ENCODE measurements around the gene SMCO3. TPM values are rescaled to one million over a fixed set of nuclear protein-coding genes. Genes with fewer than 3 reads are reported as not detected.

The SMCO3 gene
- 0.20 TPM in 1 of 2 replicates, not detected in the other for total RNA-seq (2022)
- Bru-seq, nascent RNA: percentile 27 among the genes with signal in this experiment
- BruChase-seq, experiment 1, labeled RNA remaining after a 6-hour chase: percentile 19 among the genes with signal in this experiment
- percentile 22 among the genes with signal in this experiment for BruChase-seq, experiment 2, labeled RNA remaining after a 2-hour chase
- long read RNA-seq: 0 reads

DNA sequence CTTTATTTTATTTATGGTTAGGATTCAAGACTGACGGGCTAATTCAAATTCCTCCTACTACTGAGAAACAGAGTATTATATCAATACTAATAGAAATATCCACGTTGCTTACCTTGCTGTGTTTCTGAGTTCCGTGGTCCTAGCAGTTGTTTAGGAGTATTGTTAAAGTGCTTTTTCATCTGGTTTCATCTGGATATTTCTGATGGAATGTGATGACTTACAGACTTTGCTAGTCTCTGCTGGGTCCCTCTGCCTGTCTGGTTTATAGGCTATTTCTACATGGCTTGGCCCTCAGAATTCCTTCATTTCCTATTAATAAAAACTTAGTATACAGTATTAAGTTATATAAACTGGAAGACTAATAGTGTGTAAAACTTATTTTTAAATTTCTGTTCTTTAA is at the start of gene SMCO3:
Gene SMCO3 (minus strand): TSS at position 169 of the 400 bp plus-strand sequence. CDS start 7,502 bp downstream, outside the sequence.
- DNase-seq (ENCODE audit: unreplicated experiment): no peak
- Mint-ChIP-seq H3K9me3 (ENCODE audit: unreplicated experiment) (no peaks in the 10 kb centered on the region), H3K36me3 (ENCODE audit: insufficient read depth, unreplicated experiment) (no peaks in the 10 kb centered on the region), H3K27ac (ENCODE audit: low read depth, unreplicated experiment) (peak within 1 kb of the TSS; percentile 11), H3K27me3 (ENCODE audit: insufficient read depth, unreplicated experiment) (no peaks in the 10 kb centered on the region), H3K4me3 (ENCODE audit: unreplicated experiment) (peak within 1 kb of the TSS; percentile 60), H3K4me1 (ENCODE audit: insufficient read depth, unreplicated experiment) (peaks cover 6% of the 10 kb centered on the region)
- ChIA-PET CTCF (interaction anchor here (0.6 to 1.3 kb wide), 2 partner anchors 170 to 182 kb away, joined by 3 to 12 read pairs; no protein-coding TSS in a partner anchor), POLR2A (interaction anchor here (0.8 to 2.4 kb wide), 5 partner anchors 11 to 42 kb away, joined by 3 to 9 read pairs (median 4); partner anchors contain the start of genes C12orf60 and WBP11)
- TF ChIP-seq, protein P1, sequence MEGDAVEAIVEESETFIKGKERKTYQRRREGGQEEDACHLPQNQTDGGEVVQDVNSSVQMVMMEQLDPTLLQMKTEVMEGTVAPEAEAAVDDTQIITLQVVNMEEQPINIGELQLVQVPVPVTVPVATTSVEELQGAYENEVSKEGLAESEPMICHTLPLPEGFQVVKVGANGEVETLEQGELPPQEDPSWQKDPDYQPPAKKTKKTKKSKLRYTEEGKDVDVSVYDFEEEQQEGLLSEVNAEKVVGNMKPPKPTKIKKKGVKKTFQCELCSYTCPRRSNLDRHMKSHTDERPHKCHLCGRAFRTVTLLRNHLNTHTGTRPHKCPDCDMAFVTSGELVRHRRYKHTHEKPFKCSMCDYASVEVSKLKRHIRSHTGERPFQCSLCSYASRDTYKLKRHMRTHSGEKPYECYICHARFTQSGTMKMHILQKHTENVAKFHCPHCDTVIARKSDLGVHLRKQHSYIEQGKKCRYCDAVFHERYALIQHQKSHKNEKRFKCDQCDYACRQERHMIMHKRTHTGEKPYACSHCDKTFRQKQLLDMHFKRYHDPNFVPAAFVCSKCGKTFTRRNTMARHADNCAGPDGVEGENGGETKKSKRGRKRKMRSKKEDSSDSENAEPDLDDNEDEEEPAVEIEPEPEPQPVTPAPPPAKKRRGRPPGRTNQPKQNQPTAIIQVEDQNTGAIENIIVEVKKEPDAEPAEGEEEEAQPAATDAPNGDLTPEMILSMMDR (IDR thresholded peaks at IDR 0.05; ENCODE audit: unreplicated experiment): no peak
- intact Hi-C loops (cut with micrococcal nuclease): no loop called here
- no TSS peak for BruUV-seq (replicated peaks)

DNA sequence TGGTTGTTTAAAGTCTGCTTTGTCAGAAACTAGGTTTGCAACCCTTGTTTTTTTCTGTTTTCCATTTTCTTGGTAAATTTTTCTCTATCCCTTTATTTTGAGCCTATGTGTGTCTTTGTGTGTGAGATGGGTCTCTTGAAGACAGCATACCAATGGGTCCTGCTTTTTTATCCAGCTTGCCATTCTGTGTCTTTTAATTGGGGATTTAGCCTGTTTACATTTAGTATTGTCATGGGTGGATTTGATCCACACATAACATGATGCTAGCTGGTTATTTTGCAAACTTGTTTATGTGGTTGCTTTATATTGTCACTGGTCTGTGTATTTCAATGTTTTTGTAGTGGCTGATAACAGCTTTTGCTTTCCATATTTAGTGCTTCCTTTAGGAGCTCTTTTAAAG is 46.5 kb upstream of the SMCO3 start:
- H3K27ac Mint-ChIP-seq (ENCODE audit: low read depth, unreplicated experiment): no peak overlapping the region
- DNase-seq (ENCODE audit: unreplicated experiment): no peak
- peaks cover 7% of the 10 kb centered on the region for H3K9me3 Mint-ChIP-seq (ENCODE audit: unreplicated experiment)
- BruUV-seq (replicated peaks): no TSS peak
- ChIA-PET POLR2A (interaction anchor here (0.6 kb wide), 1 partner anchor 36 kb away, joined by 4 read pairs; no protein-coding TSS in a partner anchor), CTCF (interaction anchor here (1.0 kb wide), 1 partner anchor 10 kb away, joined by 3 read pairs; no protein-coding TSS in a partner anchor)
- H3K4me1 Mint-ChIP-seq (ENCODE audit: insufficient read depth, unreplicated experiment): no peaks in the 10 kb centered on the region
- H3K4me3 Mint-ChIP-seq (ENCODE audit: unreplicated experiment): no peak overlapping the region
- intact Hi-C loops (cut with micrococcal nuclease): no loop called here
- TF ChIP-seq, protein P1 (IDR thresholded peaks at IDR 0.05; ENCODE audit: unreplicated experiment): no peak
- H3K27me3 Mint-ChIP-seq (ENCODE audit: insufficient read depth, unreplicated experiment): no peaks in the 10 kb centered on the region
- no peaks in the 10 kb centered on the region for H3K36me3 Mint-ChIP-seq (ENCODE audit: insufficient read depth, unreplicated experiment)

DNA sequence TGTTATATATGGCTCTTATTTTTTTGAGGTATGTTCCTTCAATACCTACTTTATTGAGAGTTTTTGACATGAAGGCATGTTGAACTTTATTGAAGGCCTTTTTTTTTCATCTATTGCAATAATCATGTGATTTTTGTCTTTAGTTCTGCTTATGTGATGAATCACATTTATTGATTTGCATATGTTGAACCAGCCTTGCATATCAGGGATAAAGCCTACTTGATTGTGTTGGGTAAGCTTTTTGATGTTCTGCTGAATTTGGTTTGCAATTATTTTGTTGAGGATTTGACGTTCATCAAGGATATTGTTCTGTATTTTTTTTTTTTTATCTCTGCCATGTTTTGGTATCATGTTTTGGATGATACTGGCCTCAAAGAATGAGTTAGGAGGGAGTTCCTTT is 44.5 kb upstream of the SMCO3 start:
- DNase-seq (ENCODE audit: unreplicated experiment): no peak
- ChIA-PET CTCF (no interaction called here), POLR2A (interaction anchor here (1.1 kb wide), 1 partner anchor 55 kb away, joined by 3 read pairs; the partner anchor contains the start of genes C12orf60 and WBP11)
- BruUV-seq (replicated peaks): no TSS peak
- H3K36me3 Mint-ChIP-seq (ENCODE audit: insufficient read depth, unreplicated experiment): no peaks in the 10 kb centered on the region
- no peaks in the 10 kb centered on the region for H3K4me1 Mint-ChIP-seq (ENCODE audit: insufficient read depth, unreplicated experiment)
- H3K27ac Mint-ChIP-seq (ENCODE audit: low read depth, unreplicated experiment): no peak overlapping the region
- no peak overlapping the region for H3K4me3 Mint-ChIP-seq (ENCODE audit: unreplicated experiment)
- intact Hi-C loops (cut with micrococcal nuclease): no loop called here
- TF ChIP-seq, protein P1 (IDR thresholded peaks at IDR 0.05; ENCODE audit: unreplicated experiment): no peak
- H3K9me3 Mint-ChIP-seq (ENCODE audit: unreplicated experiment): peaks cover 7% of the 10 kb centered on the region
- no peaks in the 10 kb centered on the region for H3K27me3 Mint-ChIP-seq (ENCODE audit: insufficient read depth, unreplicated experiment)

- H3K4me1 Mint-ChIP-seq (ENCODE audit: insufficient read depth, unreplicated experiment): no peaks in the 10 kb centered on the region
- no peak overlapping the region for H3K27ac Mint-ChIP-seq (ENCODE audit: low read depth, unreplicated experiment)
- no peak for DNase-seq (ENCODE audit: unreplicated experiment)
Measured at GRCh38 chr12:14854586-14855183, 40.7 kb upstream of the SMCO3 start.

More at GRCh38 chr12:14854586-14855183, 40.7 kb upstream of the SMCO3 start:
- CTCF ChIA-PET: interaction anchor here (0.6 to 2.4 kb wide), 3 partner anchors 8 to 141 kb away, joined by 4 to 7 read pairs (median 4); no protein-coding TSS in a partner anchor
- no TSS peak for BruUV-seq (replicated peaks)
- Mint-ChIP-seq H3K9me3 (ENCODE audit: unreplicated experiment) (peaks cover 7% of the 10 kb centered on the region), H3K27me3 (ENCODE audit: insufficient read depth, unreplicated experiment) (no peaks in the 10 kb centered on the region), H3K4me3 (ENCODE audit: unreplicated experiment) (no peak overlapping the region), H3K36me3 (ENCODE audit: insufficient read depth, unreplicated experiment) (no peaks in the 10 kb centered on the region)
- intact Hi-C loops (cut with micrococcal nuclease): no loop called here
- TF ChIP-seq, protein P1 (IDR thresholded peaks at IDR 0.05; ENCODE audit: unreplicated experiment): no peak
- POLR2A ChIA-PET: interaction anchor here (0.6 to 0.8 kb wide), 3 partner anchors 10 to 52 kb away, joined by 3 to 4 read pairs (median 3); no protein-coding TSS in a partner anchor

Data from MCF 10A (cell line).